ENCODE results near the gene NLK. TPM values are rescaled to one million over a fixed set of nuclear protein-coding genes. Genes with fewer than 3 reads are reported as not detected.

NLK gene
- total and polyA plus RNA-seq, 2 donors (not counting 1 experiment from before 2014, with no cell fraction given) = 14.4 to 16.1 TPM

- Histone ChIP-seq H3K4me3 (replicated peaks in 1 of 4; ENCODE audit: control extremely low read depth in 1 of 4, insufficient read depth in 1 of 4, low read depth in 3 of 4, low read length in 4 of 4) (no peak overlapping the region), H3K4me1 (ENCODE audit: control insufficient read depth, extremely low read depth, insufficient read depth, low read length) (no peaks in the 10 kb centered on the region), H3K27ac (ENCODE audit: insufficient read depth, low read length) (no peak overlapping the region), H4K20me1 (ENCODE audit: control insufficient read depth, extremely low read depth, insufficient read depth, low read length) (no peaks in the 10 kb centered on the region), H3K79me2 (ENCODE audit: control insufficient read depth, insufficient read depth, low read length) (no peaks in the 10 kb centered on the region), H3K27me3 (ENCODE audit: control insufficient read depth, insufficient read depth, low read length) (no peaks in the 10 kb centered on the region), H3K36me3 (ENCODE audit: control insufficient read depth, insufficient read depth, low read length) (peaks cover 2% of the 10 kb centered on the region), H3K4me2 (ENCODE audit: extremely low read depth, insufficient read depth, low read length) (no peak overlapping the region), H3K9me3 (ENCODE audit: control insufficient read depth, insufficient read depth, low read depth, low read length) (no peaks in the 10 kb centered on the region), H3K9ac (ENCODE audit: insufficient read depth, low read length) (no peak overlapping the region), H2AFZ (ENCODE audit: low read length) (no peak overlapping the region)
- no peak for TF ChIP-seq EZH2 (IDR thresholded peaks at IDR 0.05; ENCODE audit: low read length, missing control alignments)
- TF ChIP-seq CTCF (conservative IDR thresholded peaks at IDR 0.05 in 1 of 2, IDR thresholded peaks at IDR 0.05 in 1 of 2; ENCODE audit: low read depth in 1 of 2, low read length in 2 of 2) = no peak
- DNase-seq (ENCODE audit: low read depth in 2 of 2) = peak; percentile 10 to 33
Observed at GRCh38 chr17:28188841-28189263, 146.4 kb downstream of the NLK start.

- H3K9ac ChIP-seq (ENCODE audit: insufficient read depth, low read length) = no peak overlapping the region
- H3K4me2 ChIP-seq (ENCODE audit: extremely low read depth, insufficient read depth, low read length) = no peak overlapping the region
- no peaks in the 10 kb centered on the region for H3K27me3 ChIP-seq (ENCODE audit: control insufficient read depth, insufficient read depth, low read length)
- no peak for TF ChIP-seq EZH2 (IDR thresholded peaks at IDR 0.05; ENCODE audit: low read length, missing control alignments)
- TF ChIP-seq CTCF (conservative IDR thresholded peaks at IDR 0.05 in 1 of 2, IDR thresholded peaks at IDR 0.05 in 1 of 2; ENCODE audit: low read depth in 1 of 2, low read length in 2 of 2) = no peak
- no peaks in the 10 kb centered on the region for H3K4me1 ChIP-seq (ENCODE audit: control insufficient read depth, extremely low read depth, insufficient read depth, low read length)
- peaks cover 3% of the 10 kb centered on the region for H3K36me3 ChIP-seq (ENCODE audit: control insufficient read depth, insufficient read depth, low read length)
- H3K79me2 ChIP-seq (ENCODE audit: control insufficient read depth, insufficient read depth, low read length) = no peaks in the 10 kb centered on the region
- no peaks in the 10 kb centered on the region for H3K9me3 ChIP-seq (ENCODE audit: control insufficient read depth, insufficient read depth, low read depth, low read length)
- H4K20me1 ChIP-seq (ENCODE audit: control insufficient read depth, extremely low read depth, insufficient read depth, low read length) = no peaks in the 10 kb centered on the region
- no peak overlapping the region for H2AFZ ChIP-seq (ENCODE audit: low read length)
- no peak for DNase-seq (ENCODE audit: low read depth in 2 of 2)
- H3K4me3 ChIP-seq (replicated peaks in 1 of 4; ENCODE audit: control extremely low read depth in 1 of 4, insufficient read depth in 1 of 4, low read depth in 3 of 4, low read length in 4 of 4) = no peak overlapping the region
- no peak overlapping the region for H3K27ac ChIP-seq (ENCODE audit: insufficient read depth, low read length)
Observed at GRCh38 chr17:28189667-28190066, 147.2 kb downstream of the NLK start.

- H3K9ac ChIP-seq (ENCODE audit: insufficient read depth, low read length) = no peak overlapping the region
- H2AFZ ChIP-seq (ENCODE audit: low read length) = no peak overlapping the region
- H3K36me3 ChIP-seq (ENCODE audit: control insufficient read depth, insufficient read depth, low read length) = peaks cover 3% of the 10 kb centered on the region
- H3K9me3 ChIP-seq (ENCODE audit: control insufficient read depth, insufficient read depth, low read depth, low read length) = no peaks in the 10 kb centered on the region
- H3K79me2 ChIP-seq (ENCODE audit: control insufficient read depth, insufficient read depth, low read length) = no peaks in the 10 kb centered on the region
- H3K4me1 ChIP-seq (ENCODE audit: control insufficient read depth, extremely low read depth, insufficient read depth, low read length) = no peaks in the 10 kb centered on the region
- H3K4me2 ChIP-seq (ENCODE audit: extremely low read depth, insufficient read depth, low read length) = no peak overlapping the region
- no peak overlapping the region for H3K4me3 ChIP-seq (replicated peaks in 1 of 4; ENCODE audit: control extremely low read depth in 1 of 4, insufficient read depth in 1 of 4, low read depth in 3 of 4, low read length in 4 of 4)
- TF ChIP-seq EZH2 (IDR thresholded peaks at IDR 0.05; ENCODE audit: low read length, missing control alignments) (no peak), CTCF (conservative IDR thresholded peaks at IDR 0.05 in 1 of 2, IDR thresholded peaks at IDR 0.05 in 1 of 2; ENCODE audit: low read depth in 1 of 2, low read length in 2 of 2) (no peak)
- H3K27ac ChIP-seq (ENCODE audit: insufficient read depth, low read length) = no peak overlapping the region
- DNase-seq (ENCODE audit: low read depth in 2 of 2) = no peak
- H4K20me1 ChIP-seq (ENCODE audit: control insufficient read depth, extremely low read depth, insufficient read depth, low read length) = no peaks in the 10 kb centered on the region
- no peaks in the 10 kb centered on the region for H3K27me3 ChIP-seq (ENCODE audit: control insufficient read depth, insufficient read depth, low read length)
Observed at GRCh38 chr17:28191018-28191417, 148.5 kb downstream of the NLK start.

Measured in fibroblast of lung (primary cell).